ENCODE results near the gene PRKD1. TPM values are rescaled to one million over a fixed set of nuclear protein-coding genes. Genes with fewer than 3 reads are reported as not detected.

The PRKD1 gene
- total and polyA plus RNA-seq, 11 donors, result 0.99 to 8.8 (median 3.6) TPM

GRCh38 chr14:29629839-29630238 is 297.8 kb downstream of the PRKD1 start:
- DNase-seq, result no peak
- H3K36me3 ChIP-seq, result peaks cover 0 to 5% (median 0%) of the 10 kb centered on the region in 9 donors
- H3K4me1 ChIP-seq, result no peaks in the 10 kb centered on the region
- no peak for ATAC-seq
- intact Hi-C loops (cut with DNase I), result no loop called here
- H3K9me3 ChIP-seq, result no peaks in the 10 kb centered on the region
- TF ChIP-seq CTCF (IDR thresholded peaks at IDR 0.05), result no peak
- no peak for TF ChIP-seq POLR2A (IDR thresholded peaks at IDR 0.05)
- no peaks in the 10 kb centered on the region for H3K27me3 ChIP-seq
- no peak overlapping the region for H3K4me3 ChIP-seq
- H3K27ac ChIP-seq, result no peak overlapping the region

- Histone ChIP-seq H3K4me3 (no peak overlapping the region), H3K27me3 (no peaks in the 10 kb centered on the region), H3K4me1 (no peaks in the 10 kb centered on the region), H3K36me3 (peaks cover 0 to 19% (median 0%) of the 10 kb centered on the region in 9 donors), H3K9me3 (no peaks in the 10 kb centered on the region), H3K27ac (no peak overlapping the region)
- ATAC-seq (no peak), DNase-seq (no peak)
- 86 to 98% (median 93%) methylated on average over 3 of the region's 3 CpGs for WGBS, 4 donors
- intact Hi-C loops (cut with DNase I), result no loop called here
- TF ChIP-seq CTCF (IDR thresholded peaks at IDR 0.05), result no peak
- TF ChIP-seq POLR2A (IDR thresholded peaks at IDR 0.05), result no peak
Measured at GRCh38 chr14:29627137-29627536, 300.5 kb downstream of the PRKD1 start.

GRCh38 chr14:29618323-29619067 is 309.2 kb downstream of the PRKD1 start:
- H3K4me3 ChIP-seq, result no peak overlapping the region
- peaks cover 0 to 13% (median 0%) of the 10 kb centered on the region in 12 donors for H3K9me3 ChIP-seq
- H3K36me3 ChIP-seq, result peaks cover 0 to 9% (median 0%) of the 10 kb centered on the region in 9 donors
- DNase-seq (no peak), ATAC-seq (no peak)
- WGBS, 4 donors, result 89 to 92% (median 91%) methylated on average over 4 of the region's 4 CpGs
- no peak for TF ChIP-seq POLR2A (IDR thresholded peaks at IDR 0.05)
- TF ChIP-seq CTCF (IDR thresholded peaks at IDR 0.05), result no peak
- H3K27ac ChIP-seq, result no peak overlapping the region
- H3K4me1 ChIP-seq, result no peaks in the 10 kb centered on the region
- no peaks in the 10 kb centered on the region for H3K27me3 ChIP-seq
- intact Hi-C loops (cut with DNase I), result no loop called here

- ATAC-seq, result no peak
Measured at GRCh38 chr14:29616922-29617321, 310.7 kb downstream of the PRKD1 start.

More at GRCh38 chr14:29616922-29617321, 310.7 kb downstream of the PRKD1 start:
- Histone ChIP-seq H3K9me3 (peaks cover 0 to 13% (median 0%) of the 10 kb centered on the region in 12 donors), H3K4me1 (no peaks in the 10 kb centered on the region), H3K27me3 (no peaks in the 10 kb centered on the region), H3K27ac (no peak overlapping the region), H3K36me3 (peaks cover 0 to 9% (median 0%) of the 10 kb centered on the region in 9 donors), H3K4me3 (no peak overlapping the region)
- no peak for TF ChIP-seq POLR2A (IDR thresholded peaks at IDR 0.05)
- TF ChIP-seq CTCF (IDR thresholded peaks at IDR 0.05), result no peak
- intact Hi-C loops (cut with DNase I), result no loop called here
- no peak for DNase-seq
